GM11168 (cell line): ENCODE results near the gene COL21A1.

Experiments
- in situ Hi-C: fragments of 300-500 bp; cut with MboI; formaldehyde crosslinking; loops from one replicate; pipeline ENCODE4 v1.12.0; 2022; ENCODE audit warnings: low sequenced_read_pairs; ENCODE audit not compliant: unreplicated experiment

COL21A1 gene

GRCh38 chr6:56065408-56065807 is 182.0 kb downstream of the COL21A1 start:
- in situ Hi-C loops, result no loop called here

GRCh38 chr6:56062836-56063235 is 184.5 kb downstream of the COL21A1 start:
- in situ Hi-C loops, result no loop called here

GRCh38 chr6:56058636-56059035 is 188.7 kb downstream of the COL21A1 start:
- in situ Hi-C loops, result no loop called here

- in situ Hi-C loops, result no loop called here
These were observed 192.2 kb downstream of the COL21A1 start for GRCh38 chr6:56055081-56055704.

GRCh38 chr6:56051202-56051598 is 196.2 kb downstream of the COL21A1 start:
- in situ Hi-C loops, result no loop called here

- in situ Hi-C loops, result no loop called here
These were observed 196.7 kb downstream of the COL21A1 start for GRCh38 chr6:56050530-56051201.

GRCh38 chr6:56048601-56049000 is 198.8 kb downstream of the COL21A1 start:
- in situ Hi-C loops, result no loop called here

- in situ Hi-C loops, result no loop called here
These were observed 199.3 kb downstream of the COL21A1 start for GRCh38 chr6:56047931-56048540.

GRCh38 chr6:56046576-56046975 is 200.8 kb downstream of the COL21A1 start:
- in situ Hi-C loops, result no loop called here

- in situ Hi-C loops, result no loop called here
These were observed 203.6 kb downstream of the COL21A1 start for GRCh38 chr6:56043761-56044160.

- in situ Hi-C loops, result no loop called here
These were observed 204.3 kb downstream of the COL21A1 start for GRCh38 chr6:56043076-56043475.

GRCh38 chr6:56041591-56041990 is 205.8 kb downstream of the COL21A1 start:
- in situ Hi-C loops, result no loop called here

- in situ Hi-C loops, result no loop called here
These were observed 206.5 kb downstream of the COL21A1 start for GRCh38 chr6:56040889-56041301.

- in situ Hi-C loops, result no loop called here
These were observed 207.2 kb downstream of the COL21A1 start for GRCh38 chr6:56040223-56040622.

GRCh38 chr6:56038764-56039163 is 208.6 kb downstream of the COL21A1 start:
- in situ Hi-C loops, result no loop called here

GRCh38 chr6:56037601-56038000 is 209.8 kb downstream of the COL21A1 start:
- in situ Hi-C loops, result no loop called here

- in situ Hi-C loops, result no loop called here
These were observed 210.3 kb downstream of the COL21A1 start for GRCh38 chr6:56036916-56037600.

- in situ Hi-C loops, result no loop called here
These were observed 214.0 kb downstream of the COL21A1 start for GRCh38 chr6:56033401-56033800.

- in situ Hi-C loops, result no loop called here
These were observed 214.6 kb downstream of the COL21A1 start for GRCh38 chr6:56032715-56033260.

- in situ Hi-C loops, result no loop called here
These were observed 219.5 kb downstream of the COL21A1 start for GRCh38 chr6:56027865-56028264.
